ES-I3 (cell line): ENCODE results near the gene TRAT1.

Experiments used
- H3K36me3 ChIP-seq: 2 replicates; pipeline ENCODE4 v1.6.1; 2013; ENCODE audit warnings: mild to moderate bottlenecking, low read length, control low read depth, moderate library complexity; ENCODE audit not compliant: insufficient read depth
- H3K4me1 ChIP-seq: 2 replicates; pipeline ENCODE4 v1.6.1; 2013; ENCODE audit warnings: mild to moderate bottlenecking, control low read depth, low read length; ENCODE audit not compliant: insufficient read depth
- H3K9ac ChIP-seq: 2 replicates; pipeline ENCODE4 v1.6.1; 2013; ENCODE audit warnings: low read depth, mild to moderate bottlenecking, low read length, moderate library complexity
- H3K9me3 ChIP-seq: 2 replicates; pipeline ENCODE4 v1.6.1; 2013; ENCODE audit warnings: mild to moderate bottlenecking, low read length, moderate library complexity; ENCODE audit not compliant: control insufficient read depth, insufficient read depth

The TRAT1 gene

DNA sequence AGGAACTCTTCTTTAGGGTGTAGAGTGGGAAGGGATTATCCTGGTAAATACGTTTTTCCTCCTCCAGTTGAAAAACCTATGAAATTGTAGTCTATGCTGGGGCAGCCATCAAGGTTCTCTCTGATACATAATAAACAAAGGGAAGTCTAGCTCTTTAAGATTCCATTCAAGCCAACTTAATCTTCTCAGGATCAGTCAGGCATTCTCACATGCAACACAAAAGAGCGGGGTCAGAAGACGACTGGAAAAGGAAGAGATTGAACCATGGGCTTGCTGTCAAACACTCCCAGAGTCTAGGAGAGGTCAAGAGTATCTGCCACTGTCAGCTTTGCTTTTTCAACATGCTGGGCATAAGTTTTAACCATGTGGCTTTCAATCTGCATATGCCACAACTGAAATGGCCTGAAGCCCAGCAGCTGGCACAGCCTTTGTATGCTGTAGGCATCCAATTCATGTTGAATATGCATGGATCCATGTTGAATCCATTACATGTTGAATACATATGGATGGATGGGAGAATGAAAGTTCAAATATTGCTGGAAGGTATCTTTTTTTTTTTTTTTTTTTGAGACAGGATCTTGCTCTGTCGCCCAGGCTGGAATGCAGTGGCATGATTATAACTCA, 8.5 kb downstream of the TRAT1 start:
- Histone ChIP-seq H3K36me3 (no peaks in the 10 kb centered on the region), H3K9ac (no peak overlapping the region), H3K4me1 (no peaks in the 10 kb centered on the region), H3K9me3 (no peaks in the 10 kb centered on the region)

DNA sequence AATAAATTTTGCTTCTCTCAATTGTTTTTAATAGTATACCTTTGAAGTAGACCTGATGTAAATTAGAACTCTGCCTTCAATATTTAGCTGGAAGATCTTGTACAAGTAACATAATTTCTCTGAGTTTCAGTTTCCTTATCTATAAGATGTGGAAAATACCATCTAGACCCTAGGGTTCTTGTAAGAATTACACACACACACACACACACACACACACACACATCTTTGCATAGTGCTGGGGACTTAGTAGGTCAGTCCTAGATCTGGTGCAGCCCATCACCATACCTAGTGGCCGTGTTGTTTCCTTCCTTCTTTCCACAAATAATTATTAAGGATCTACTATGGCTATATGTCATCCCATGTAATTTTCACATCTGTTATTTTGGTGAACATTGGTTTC, 11.0 kb downstream of the TRAT1 start:
- Histone ChIP-seq H3K4me1 (no peaks in the 10 kb centered on the region), H3K36me3 (no peaks in the 10 kb centered on the region)

DNA sequence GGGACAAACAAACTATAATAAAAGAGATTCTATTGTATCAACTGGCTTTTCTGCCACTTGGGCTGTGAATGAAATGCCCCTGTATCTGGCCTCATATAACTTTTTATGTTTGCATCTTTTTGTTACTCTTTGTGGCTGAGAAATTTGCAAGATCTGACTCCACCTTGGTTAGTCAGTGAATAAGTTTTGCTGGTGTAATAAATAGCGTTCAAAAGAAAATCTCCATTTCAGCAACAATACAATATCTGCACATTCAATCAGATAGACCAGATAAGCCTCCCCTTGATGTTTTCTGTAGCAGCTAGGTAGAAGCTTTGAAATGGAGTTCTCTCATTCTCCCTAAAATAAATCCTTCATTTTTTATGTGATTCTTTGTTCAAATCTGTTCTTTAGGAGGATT, 12.0 kb downstream of the TRAT1 start:
- Histone ChIP-seq H3K36me3 (no peaks in the 10 kb centered on the region), H3K9ac (no peak overlapping the region), H3K4me1 (no peaks in the 10 kb centered on the region), H3K9me3 (no peaks in the 10 kb centered on the region)

More for the DNA sequence above, 11.0 kb downstream of the TRAT1 start:
- Histone ChIP-seq H3K9ac (no peak overlapping the region), H3K9me3 (no peaks in the 10 kb centered on the region)

DNA sequence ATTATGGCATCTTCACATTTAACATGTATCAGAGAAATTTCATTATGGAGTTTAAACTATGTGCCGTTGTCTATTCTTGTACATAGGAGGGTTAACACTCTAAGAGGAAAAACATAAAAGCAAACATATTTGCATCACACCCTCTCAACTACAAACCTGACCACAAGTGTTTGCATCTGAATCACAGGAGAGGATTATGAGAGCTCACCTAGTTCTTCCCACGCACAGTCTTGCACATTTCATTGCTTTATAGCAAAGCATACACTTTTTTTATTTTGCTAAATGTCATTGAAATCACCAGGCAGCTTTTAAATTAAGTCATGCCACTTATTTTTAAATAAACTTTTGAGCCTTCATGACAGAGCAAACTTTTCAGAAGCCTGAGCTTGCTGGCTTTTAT, 12.5 kb downstream of the TRAT1 start:
- H3K36me3 ChIP-seq = no peaks in the 10 kb centered on the region
- no peaks in the 10 kb centered on the region for H3K9me3 ChIP-seq
- H3K9ac ChIP-seq = no peak overlapping the region

DNA sequence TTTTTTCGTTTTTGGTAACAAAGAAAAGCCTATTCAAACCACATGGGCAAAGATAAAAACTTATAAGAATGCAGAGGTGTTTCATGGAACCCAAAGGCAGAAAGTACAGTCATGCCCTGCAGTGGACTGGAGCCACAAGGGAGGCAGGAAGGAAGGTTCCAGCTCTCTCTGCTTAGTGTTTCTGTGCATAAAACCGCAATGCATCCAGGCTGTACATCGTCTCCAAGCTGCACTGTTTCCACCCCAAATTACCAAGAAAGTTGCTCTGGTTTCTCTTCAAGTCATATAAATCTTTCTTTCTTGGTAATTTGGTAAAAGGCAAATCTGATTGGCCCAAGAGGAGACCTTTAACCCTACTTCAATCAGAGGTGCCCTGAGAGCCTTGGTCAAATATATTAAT, 15.8 kb downstream of the TRAT1 start:
- Histone ChIP-seq H3K9ac (no peak overlapping the region), H3K36me3 (no peaks in the 10 kb centered on the region), H3K9me3 (no peaks in the 10 kb centered on the region), H3K4me1 (no peaks in the 10 kb centered on the region)

More for the DNA sequence above, 12.5 kb downstream of the TRAT1 start:
- H3K4me1 ChIP-seq = no peaks in the 10 kb centered on the region

DNA sequence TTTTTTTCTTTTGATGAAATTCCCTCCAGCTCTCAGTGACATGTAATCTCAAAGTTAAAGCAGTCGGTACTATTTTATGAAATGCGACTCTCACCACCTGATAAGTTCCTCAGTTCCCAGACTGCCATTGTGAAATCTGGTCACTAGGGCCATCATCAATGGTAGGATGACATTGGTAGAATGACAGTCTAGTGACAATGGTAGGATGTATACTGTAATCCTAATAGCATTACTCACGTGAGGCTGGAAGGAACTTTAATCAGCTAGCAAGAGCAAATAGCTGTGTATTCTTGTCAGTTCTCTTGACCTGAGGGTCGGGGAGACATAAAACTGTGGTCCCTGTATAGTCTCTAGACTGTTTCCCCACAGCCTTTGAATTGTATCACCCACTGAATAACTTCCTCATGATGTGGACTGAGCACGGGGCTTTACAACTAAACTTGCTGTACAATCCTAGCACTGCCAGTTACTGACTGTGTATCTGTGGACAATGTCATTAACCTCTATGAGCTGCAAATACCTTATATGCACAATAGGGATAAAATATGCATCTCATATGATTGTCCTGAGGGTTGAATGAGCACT, 23.2 kb downstream of the TRAT1 start:
- Histone ChIP-seq H3K36me3 (no peaks in the 10 kb centered on the region), H3K9me3 (no peaks in the 10 kb centered on the region), H3K4me1 (no peaks in the 10 kb centered on the region), H3K9ac (no peak overlapping the region)

DNA sequence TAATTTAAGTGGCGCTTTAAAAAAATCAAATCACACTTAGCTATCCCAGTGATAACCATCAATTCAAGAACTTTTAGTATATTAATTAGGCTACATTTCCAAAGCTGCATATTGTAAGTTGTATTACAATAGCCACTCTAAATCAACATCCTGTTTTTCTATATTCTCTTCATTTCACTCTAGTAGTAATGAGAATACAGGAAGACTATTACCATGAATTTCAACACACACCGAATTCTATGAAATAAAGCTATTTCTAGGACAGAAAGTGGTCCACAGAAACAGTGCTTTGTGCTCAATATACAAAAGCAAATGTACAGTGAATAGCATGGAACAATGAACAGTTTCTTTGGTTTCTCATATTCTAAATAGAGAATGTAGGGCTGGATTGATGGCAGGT, 24.6 kb downstream of the TRAT1 start:
- H3K36me3 ChIP-seq = no peaks in the 10 kb centered on the region
- no peaks in the 10 kb centered on the region for H3K9me3 ChIP-seq
- H3K4me1 ChIP-seq = no peaks in the 10 kb centered on the region
- H3K9ac ChIP-seq = no peak overlapping the region

DNA sequence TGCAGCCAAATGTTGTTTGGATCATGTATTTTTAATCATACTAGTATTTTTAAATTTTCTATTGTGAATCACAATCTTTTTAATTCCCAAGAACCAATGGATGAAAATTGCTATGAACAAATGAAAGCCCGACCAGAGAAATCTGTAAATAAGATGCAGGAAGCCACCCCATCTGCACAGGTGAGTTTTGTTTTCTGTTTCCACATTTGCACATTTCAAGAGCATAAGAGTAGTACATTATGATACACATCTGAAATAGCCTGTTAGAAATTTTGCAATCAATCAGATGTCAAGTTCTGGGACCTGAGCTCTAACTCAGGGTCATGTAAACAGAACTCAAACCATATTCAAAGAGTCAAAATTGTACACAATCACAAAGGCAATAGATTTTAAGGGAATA, 26.5 kb downstream of the TRAT1 start:
- no peaks in the 10 kb centered on the region for H3K9me3 ChIP-seq
- H3K36me3 ChIP-seq = no peaks in the 10 kb centered on the region
- no peaks in the 10 kb centered on the region for H3K4me1 ChIP-seq
- no peak overlapping the region for H3K9ac ChIP-seq

DNA sequence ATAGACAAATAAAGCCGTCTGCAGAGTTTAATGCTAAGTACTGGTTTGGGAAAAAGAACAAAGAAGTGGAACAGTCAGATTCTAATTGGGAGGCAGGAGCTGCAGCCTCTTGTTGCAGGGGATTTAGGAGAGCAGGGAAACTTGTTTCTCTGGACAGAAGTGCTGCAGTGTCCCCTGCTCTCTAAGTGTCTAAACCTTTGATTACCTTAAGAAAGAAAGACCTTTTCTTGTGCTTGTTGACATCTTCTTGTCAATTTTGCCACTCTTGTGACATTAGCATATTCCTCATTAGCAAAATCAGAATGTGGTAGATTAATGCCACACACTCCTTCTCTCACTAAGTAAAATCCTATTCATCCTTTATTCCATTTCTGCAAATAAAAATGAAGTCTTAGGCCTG, 38.8 kb downstream of the TRAT1 start:
- Histone ChIP-seq H3K36me3 (no peaks in the 10 kb centered on the region), H3K9ac (no peak overlapping the region), H3K4me1 (no peaks in the 10 kb centered on the region; the same call in 1 of the 2 replicates), H3K9me3 (peaks cover 3% of the 10 kb centered on the region; the same call in 1 of the 2 replicates)

DNA sequence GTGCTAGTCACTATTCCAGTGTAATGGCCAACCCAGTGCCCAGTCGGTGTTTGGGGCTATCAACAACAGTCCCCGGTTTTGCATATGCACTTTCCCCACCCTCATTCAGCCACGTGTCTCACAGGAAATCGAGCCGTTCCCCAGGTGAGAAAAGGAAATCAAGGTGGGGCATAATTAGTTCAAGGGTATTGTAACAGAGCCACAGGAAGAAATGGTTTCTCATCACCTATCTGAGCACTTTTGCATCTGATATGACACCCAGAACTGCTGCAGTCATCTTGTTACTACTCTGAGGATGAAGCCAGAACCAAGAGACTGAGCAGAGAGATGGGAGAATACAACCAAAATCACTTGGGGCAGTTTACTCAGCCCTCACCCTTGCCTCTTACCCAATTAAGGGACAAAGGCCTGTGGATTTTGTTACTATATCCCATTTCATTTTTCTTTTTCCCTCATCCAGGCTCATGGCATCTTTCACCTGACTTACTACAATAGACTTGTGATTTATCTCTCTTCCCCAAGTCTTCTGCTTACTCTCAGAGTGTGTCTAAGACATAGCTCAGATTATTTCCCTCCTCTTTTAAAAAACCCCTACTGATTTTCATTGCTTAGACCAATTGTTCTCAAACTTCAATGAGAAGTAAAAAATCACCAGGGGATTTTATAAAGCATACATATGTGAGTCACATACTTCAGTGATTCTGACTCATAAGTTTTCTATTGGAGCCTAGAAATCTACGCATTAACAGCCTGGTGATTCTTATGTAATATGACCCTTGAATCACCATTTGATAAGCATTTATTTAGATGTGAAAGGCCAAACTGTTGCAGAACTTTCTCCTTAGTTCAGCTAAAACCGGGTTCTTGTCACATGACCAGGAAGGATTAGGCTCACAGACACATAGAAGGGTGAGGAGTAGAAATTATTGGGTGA, 40.5 kb downstream of the TRAT1 start:
- H3K36me3 ChIP-seq = no peaks in the 10 kb centered on the region
- H3K4me1 ChIP-seq = no peaks in the 10 kb centered on the region; the same call in 1 of the 2 replicates
- no peak overlapping the region for H3K9ac ChIP-seq
- peaks cover 3% of the 10 kb centered on the region; the same call in 1 of the 2 replicates for H3K9me3 ChIP-seq

DNA sequence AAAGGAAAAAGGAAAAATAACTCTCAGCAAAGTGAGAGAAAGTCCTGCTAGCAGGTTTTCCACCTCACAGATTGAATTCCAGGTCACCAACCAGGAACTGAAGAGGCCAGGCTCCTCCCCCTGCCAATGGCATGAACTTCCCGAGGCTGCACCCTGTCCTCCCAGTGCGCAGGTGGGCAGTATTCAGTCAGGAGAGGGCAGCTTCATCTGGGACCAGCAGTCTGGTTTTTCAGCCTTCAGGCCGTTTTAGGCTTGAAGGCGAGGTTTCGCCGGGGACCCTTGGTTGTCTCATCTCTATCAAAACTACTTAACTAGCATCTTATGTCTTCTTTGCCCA, 41.2 kb downstream of the TRAT1 start:
- Histone ChIP-seq H3K36me3 (no peaks in the 10 kb centered on the region), H3K9ac (no peak overlapping the region), H3K4me1 (no peaks in the 10 kb centered on the region; the same call in 1 of the 2 replicates)

DNA sequence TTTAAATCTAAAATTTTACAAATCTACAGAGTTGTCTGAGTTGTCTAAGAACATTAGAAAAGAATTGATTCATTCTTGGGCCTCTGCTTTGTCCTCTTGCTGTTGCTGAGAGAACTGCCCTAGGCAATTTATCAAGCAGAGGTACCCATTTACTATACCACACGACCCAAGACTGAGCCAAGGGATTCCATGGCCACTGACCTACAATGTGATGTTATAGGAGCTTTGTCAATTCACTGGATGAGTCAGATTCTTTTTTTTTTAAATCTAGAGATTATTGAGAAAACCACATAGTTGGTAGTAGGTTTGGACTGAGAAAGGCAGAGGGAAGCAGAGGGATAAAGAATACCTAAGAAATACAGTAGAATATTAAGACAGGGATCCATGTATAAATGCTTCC, 55.3 kb downstream of the TRAT1 start:
- no peaks in the 10 kb centered on the region for H3K4me1 ChIP-seq
- no peak overlapping the region for H3K9ac ChIP-seq
- H3K9me3 ChIP-seq = no peaks in the 10 kb centered on the region
- H3K36me3 ChIP-seq = no peaks in the 10 kb centered on the region

More for the DNA sequence above, 41.2 kb downstream of the TRAT1 start:
- H3K9me3 ChIP-seq = peaks cover 3% of the 10 kb centered on the region; the same call in 1 of the 2 replicates

DNA sequence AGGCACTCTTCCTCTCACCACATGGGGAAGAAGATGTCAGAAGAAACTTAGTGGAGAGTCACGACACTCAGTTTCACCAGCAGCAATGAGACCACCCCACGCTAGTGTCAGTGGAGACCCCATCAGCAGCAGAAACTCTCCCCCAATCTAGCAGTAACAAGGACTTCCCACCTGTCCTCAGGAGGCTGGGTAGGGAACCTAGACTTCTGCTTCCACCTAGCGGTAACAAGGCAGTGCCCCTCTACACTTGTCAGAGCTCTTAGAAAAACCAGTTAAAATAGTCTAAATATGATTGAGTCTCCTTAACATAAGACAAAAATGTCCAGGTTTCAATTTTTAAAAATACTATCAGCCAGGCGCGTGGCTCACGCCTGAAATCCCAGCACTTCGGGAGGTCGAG, 57.3 kb downstream of the TRAT1 start:
- H3K9ac ChIP-seq = no peak overlapping the region
- no peaks in the 10 kb centered on the region for H3K9me3 ChIP-seq
- H3K36me3 ChIP-seq = no peaks in the 10 kb centered on the region
- H3K4me1 ChIP-seq = no peaks in the 10 kb centered on the region

DNA sequence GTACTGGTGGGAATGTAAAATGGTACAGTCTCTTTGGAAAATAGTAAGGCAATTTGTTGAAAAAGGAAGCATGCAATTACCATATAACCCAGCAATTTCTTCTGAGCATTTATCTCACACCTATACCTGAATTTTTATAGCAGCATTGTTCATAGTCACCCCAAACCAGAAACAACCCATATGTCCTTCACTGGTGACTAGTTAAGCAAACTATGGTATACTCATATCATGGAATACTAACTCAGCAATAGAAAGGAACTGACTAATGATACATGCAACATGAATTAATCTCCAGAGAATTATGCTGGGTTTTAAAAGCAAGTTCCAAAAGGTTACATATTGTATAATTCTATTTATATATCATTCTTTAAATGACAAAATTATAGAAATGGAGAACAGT, 60.2 kb downstream of the TRAT1 start:
- no peaks in the 10 kb centered on the region for H3K36me3 ChIP-seq
- H3K4me1 ChIP-seq = peaks cover 5% of the 10 kb centered on the region; the same call in 1 of the 2 replicates
- no peak overlapping the region for H3K9ac ChIP-seq
- no peaks in the 10 kb centered on the region for H3K9me3 ChIP-seq

DNA sequence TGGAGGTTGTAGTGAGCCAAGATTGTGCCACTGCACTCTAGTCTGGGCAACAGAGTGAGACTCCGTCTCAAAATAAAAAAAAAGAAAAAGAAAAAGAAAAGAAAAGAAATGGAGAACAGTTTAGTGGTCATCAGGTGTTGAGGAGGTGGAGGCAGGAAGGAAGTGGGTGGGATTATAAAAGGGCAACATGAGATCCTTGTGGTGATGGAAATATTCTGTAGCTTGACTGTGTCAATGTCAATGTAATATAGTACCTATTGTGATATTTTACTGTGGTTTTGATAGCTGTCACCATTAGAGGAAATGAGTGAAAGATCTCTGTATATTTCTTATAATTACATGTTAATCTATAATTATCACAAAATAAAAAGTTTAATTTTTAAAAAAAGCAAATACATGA, 60.8 kb downstream of the TRAT1 start:
- no peak overlapping the region for H3K9ac ChIP-seq
- no peaks in the 10 kb centered on the region for H3K9me3 ChIP-seq
- peaks cover 7% of the 10 kb centered on the region; the same call in 1 of the 2 replicates for H3K4me1 ChIP-seq
- no peaks in the 10 kb centered on the region for H3K36me3 ChIP-seq
